ENCODE measurements around the gene MTFMT.
"Not testable (repeated sequence)": the region's sequence is repeated elsewhere in the genome, so short reads cannot be mapped to it uniquely, and the experiment has no call there.

MTFMT gene

DNA sequence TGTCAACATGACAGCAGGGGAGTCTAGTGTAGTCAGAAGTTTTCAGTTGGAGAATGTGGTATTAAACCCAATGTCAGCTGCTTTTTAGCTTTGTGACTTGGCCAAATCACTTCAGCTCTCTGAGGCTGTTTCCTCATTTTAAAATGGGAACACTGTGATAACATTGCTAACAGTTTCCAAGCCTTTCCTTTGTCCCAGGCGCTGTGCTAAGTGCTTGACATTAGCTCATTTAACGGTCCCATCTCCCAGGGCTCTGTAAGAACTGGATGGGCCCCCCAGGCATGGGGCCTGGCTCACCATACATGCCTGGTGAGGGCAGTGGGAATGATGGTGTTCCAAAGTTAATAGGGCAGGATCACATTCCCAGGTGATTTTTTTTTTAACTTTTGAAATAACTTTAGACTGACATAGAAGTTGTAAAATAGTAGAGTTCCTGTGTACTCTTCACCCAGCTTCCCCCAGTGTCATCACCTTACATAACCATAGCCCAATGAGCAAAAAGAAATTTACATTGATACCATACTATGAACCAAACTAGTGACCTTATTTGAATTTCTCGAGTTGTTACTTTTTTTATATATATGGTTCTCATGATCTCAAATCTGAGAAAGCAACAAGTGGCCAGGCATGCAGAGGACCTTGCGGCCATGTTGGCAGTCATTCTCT is 30.6 kb upstream of the MTFMT start:
- DNase-seq, result no peak

DNA sequence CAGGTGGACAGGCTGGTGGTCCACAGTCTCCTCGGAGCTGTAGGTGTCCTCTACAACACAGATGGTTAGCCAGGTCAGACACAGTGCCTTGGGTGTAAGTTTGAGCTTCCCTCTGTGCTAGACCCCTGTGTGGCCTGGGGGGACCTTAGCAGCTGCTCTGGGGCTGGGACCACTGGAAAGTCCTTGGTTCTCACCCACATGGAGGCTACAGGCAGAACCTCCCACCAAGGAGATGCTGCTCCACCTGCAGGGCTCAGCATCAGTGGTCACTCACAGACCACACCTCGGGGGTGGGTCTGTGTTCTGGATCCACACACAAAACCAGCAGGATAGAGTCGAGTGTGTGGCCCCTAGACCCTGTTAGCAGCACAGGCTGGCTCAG is 29.9 kb upstream of the MTFMT start:
- no peak for DNase-seq

DNA sequence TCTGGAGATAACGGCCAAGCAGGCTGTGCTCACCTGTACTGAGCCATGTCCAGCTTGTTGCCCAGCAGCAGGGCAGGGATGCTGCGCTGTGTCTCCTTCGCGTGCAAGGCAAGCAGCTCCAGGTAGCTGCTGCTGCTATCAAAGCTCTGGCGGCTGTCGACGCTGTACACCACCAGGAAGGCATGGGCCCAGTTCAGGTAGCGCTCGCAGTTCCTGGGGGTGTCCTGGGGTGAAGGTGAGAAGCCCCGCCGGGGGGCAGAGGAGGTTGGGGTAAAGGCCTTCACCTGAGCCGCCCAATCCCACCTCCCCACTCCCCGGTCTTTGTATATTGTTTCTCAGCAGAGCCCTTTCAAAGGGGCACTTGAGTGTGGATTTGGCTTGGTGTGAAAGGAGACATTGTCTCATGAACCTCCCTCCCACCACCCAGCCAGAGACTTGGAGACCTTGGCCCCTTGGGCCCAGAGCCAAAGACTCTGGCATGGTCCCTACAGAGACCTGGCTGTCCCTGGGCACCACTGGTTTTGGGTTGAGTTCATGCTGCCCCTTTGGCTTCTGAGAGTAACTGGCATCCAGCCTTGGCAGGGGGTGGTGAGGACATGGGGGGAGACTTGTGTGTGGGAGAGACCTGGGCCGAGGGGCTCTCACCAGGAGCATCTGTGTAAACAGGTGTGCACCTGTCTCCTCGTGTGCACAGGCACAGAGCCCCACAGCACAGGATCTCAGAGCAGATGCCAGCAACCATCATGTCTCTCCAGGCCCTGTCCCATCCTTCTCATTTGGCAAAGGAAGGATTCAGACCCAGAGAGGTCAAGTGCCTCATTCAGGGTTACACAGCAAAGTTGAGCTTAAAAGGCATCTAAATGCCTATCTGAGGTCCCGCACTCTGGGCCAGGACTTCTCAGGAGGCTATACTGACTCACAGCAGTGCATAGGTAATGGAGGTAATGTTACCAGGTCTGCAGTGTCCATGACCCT is 29.2 kb upstream of the MTFMT start:
- DNase-seq, result no peak

DNA sequence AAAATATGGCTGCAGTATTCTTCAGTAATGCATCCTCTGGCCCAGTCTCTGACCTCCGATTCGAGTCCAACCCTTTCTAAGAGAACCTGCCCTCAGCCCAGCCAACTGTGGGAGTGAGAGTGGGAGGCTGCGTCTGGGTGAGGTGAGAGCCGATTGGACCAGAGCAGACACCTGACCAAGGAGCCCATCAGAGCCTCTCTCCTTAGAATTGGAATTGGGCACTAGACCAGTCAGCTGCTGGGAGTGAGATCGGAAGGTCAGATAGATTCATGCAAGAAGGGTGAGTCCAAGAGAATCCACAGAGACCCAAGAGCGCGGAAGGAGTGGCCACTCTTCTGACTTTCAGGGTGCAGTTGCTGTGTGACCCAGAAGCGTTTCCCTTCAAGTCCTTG is 28.1 kb upstream of the MTFMT start:
- no peak for DNase-seq

DNA sequence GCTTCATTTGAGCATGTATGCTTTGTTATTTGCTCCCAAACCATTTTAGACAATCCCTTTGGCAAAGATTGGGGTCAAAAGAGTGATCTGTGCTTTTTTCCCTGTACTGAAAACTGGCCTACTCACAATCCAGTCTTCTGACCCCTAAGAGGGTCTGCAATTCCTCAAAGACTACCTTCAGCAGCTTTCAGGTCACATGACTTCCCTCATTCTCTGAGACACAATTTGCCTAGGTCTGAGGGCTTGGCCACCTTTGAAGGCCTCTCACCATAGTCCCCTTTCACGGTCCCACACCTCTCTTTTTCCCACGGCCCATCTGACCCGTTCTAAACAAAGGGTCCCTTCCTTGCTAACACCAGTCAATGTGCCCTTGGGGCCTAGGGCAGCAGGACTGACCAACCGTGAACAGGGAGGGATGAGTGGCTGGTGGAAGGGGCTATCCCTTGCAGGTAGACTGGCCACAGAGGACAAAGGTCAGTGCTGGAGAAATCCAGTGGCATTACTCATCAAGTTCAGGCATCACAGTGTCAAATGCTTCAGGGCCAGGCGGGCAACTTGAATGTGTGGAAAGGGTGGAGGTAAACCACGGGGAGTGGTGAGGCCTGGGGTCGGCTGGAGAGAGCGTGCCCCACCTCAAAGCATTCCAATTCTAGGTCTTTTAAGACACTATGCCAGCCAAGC is 27.6 kb upstream of the MTFMT start:
- DNase-seq, result no peak

DNA sequence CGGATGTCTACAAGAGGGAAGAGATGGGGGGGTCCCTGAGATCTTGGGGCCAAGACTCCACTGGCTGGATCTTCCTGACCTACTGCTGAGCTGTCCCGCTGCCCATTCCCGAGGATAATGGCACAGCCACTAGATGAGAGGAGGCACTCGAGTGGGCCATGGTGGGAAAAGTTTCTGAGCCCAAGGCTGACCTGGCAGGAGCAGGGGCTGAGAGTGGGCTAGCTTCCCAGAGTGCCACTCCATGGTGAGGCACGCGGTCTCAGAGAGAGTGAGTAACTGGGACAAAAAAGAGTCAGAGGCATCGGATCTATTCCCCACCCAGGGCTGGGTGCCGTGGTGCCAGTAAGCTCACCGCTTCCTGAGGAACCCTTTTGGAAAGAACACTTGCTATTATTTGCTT is 26.7 kb upstream of the MTFMT start:
- no peak for DNase-seq

DNA sequence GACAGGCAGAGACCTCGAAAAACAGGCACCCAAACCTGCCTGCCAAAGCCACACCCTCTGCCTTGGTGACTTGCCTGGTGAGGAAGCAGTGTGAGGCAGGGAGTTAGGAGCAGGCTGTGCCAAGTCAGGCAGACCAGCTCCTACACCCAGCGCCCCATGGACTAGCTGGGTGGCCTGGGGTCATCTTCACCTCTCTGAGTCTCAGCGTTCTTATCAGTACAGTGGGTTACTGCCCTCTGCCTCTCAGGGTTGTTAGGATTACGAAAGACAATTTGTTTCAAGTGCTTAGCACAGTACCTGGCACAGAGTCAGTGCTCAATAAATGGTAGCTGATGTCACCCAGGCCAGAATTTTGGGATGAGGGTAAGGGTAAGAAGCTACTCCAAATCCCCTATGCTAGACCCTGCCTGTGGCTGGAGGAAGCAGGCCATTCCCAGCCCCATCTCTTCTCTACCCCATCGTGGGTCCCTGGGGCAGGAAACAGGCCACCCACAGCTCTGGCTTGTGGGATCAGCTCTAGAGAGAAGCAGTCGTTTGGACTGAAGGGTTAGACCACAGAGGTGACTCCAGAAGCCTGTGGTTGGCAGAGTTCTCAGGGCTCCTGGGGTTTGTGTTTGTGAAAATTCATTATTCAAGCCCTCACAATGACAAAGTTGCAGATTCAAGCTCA is 25.9 kb upstream of the MTFMT start:
- peak; percentile 60 for DNase-seq

DNA sequence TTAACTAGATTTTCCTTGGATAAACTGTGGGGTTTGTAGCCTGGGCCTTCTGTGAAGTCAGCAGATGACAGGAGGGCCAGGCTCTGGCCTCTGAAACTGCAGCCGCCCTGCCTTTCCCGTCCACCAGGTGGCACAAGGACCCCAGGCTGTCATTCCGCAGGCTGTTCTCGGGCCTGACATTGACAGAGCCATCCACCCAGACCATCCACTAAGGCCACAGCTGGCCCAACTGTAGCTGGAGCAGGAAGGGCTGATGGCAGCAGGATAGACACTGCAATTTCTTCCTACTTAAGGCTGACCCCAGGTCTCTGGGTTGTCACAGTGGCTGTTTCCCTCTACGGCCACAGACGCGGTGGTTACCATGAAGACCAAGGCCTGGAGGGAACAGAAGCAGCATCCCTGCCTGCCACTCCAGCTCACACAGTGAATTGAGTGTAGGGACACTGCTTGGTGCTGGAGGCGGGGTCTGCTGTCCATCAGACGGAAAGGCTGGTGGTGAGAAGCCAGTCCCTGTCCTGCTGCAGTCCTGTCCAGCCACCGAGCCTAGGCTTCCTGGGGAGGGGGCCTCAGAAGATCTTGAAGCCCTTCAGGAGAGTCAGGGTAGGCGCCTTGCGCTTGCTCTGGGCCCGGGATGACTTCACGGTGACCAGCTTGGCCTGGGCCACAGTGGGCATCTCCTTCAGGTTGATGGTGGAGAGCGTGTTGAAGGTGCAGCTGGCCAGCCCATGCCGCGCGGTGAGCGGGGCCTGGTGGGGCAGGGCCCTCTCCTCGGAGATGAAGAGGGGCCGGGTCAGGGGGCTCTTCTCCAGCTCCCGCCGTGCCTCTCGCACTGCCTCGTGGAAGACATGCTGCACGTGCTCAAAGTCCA is 25.1 kb upstream of the MTFMT start:
- peak; percentile 85 for DNase-seq

DNA sequence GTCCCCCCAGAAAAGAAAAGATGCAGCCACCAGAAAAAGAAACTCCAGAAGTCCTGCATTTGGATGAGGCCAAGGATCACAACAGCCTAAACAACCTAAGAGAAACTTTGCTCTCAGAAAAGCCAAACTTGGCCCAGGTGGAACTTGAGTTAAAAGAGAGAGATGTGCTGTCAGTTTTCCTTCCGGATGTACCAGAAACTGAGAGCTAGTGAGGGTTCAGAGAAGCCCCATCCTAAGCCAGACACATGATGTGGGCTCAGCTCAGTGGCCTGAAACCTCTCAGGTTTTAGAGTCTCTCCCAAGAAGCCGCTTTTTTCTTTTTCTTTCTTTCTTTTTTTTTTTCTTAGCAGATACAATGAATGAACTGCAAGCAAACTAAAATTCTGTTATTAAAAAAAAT is 23.5 kb upstream of the MTFMT start:
- no peak for DNase-seq

DNA sequence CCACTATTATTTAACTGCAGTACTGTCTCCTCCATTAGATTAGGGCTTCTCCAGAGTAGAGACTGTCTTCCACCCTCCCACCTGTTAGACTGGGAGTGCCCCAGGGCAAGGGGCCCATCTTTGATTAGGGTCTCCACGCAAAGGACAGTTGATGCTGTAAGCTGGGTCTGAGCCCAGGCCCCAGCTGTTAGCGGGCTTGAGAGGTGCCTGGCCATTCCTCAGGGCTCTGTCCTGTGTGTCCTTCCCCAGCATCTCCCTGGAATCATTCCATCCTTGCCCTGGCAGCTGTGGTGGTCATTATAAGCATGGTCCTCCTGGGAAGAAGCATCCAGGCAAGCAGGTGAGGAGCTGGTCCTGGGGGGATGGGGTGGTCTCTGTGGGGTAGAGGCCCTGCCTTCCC is 21.8 kb upstream of the MTFMT start:
- DNase-seq, result no peak

DNA sequence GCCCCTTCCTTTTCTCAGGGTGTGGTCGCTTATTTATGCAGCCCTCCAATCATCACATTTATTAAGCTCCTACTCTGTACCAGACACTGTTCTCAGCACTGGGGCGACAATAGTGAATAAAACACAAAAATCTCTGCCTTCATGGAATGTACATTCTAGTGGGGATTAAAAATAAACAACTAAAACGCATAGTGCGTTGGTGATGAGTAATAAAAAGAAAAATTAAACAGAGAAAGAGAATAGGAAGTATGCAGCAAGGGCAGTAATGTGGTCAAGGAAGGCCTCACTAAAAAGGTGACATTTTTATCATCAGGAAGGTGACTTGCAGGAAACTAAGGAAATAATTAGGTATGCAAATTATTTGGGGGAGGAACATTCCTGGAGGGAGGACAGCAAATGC is 20.8 kb upstream of the MTFMT start:
- no peak for DNase-seq

DNA sequence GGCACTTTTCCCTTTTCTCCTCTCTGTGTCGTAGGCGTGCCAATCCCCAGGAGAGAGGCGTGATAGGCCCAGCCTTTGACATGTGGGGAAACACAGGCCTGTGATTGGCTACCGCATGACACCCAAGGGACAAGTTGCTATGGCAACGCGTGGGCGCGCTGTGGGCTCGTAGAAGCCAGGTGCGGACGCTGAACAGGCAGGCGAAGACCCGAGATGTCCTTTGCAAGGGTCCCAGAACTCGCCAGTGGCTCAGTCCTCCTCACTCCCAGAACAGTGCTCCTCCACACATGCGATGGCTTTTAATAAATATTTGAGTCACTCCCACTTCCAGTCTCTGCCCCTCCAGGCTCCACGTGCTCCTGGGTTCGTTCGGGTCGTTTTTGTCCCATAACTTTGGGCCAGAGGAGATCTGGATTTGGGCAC is 20.0 kb upstream of the MTFMT start:
- DNase-seq, result peak; percentile 94

DNA sequence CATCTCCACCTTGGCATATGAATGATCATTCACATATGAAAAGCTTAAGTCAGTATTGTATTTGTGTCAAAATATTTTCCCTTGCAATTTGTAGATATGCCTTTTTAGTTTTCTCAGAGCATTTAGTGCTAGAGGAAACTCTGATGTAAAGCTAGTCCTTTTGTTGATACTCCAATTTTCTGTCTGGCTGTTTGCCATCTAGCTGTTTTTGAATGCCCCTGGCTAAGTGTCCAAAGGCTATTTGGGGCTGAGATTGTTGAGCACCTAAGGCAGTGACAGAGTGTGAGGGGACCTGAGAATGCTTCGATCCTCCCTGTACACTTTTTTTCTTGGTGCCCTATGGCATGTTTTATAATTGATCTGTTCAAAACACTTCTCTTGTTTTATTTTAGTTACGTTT is 18.8 kb upstream of the MTFMT start:
- DNase-seq, result no peak

DNA sequence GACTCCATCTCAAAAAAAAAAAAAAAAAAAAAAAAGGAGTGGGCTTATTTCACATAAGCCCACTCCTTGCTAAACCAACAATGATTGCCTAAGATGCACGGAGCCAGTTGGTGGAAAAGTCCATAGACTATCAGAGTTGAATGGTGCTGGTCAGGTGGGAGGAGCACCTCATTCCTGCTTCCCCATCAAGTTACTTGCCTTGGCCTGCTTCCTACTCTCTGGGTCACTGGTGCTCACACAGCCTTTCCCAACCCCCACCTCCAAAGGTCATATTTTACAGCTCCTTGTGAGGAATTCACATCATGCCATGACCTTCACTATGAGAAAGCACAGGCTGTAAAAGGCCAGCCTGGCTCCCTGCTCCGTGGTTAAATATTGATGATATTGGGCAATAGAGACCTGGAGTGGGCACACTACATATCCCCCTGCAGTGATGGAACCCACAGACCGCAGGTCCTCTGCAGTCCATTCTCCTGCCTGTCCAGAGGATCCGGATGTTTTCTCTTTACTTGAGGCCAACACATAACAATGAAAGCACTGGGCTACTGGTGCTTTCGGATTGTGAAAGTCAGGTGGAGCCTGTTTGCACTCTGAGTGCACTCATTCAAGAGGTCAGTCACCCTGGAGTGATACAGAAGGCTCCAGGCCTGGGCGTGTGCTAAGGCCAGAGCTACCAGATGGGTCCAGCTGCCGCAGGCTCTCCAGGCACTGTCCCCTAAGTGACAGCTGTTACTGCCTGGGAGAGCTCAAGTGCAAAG is 15.5 kb upstream of the MTFMT start, which contains the start of gene SLC51B:
Gene SLC51B, plus strand, starts transcription at position 664 of the 758 bp plus-strand sequence. CDS start 4,618 bp downstream, outside the sequence.
- no peak for DNase-seq

DNA sequence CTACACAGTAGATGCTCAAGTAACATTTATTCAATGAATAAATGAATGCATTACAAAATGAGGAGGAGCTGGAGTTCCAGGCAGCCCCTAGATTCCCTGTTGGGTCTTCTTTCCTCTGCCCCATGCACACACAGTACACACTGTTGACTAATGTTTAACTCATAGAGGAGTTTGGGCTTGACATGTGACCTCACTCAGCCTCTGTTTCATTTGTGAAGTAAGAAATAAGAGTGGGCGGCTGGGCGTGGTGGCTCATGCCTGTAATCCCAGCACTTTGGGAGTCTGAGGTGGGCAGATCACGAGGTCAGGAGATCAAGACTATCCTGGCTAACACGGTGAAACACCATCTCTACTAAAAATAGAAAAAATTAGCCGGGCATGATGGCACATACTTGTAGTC is 14.8 kb upstream of the MTFMT start:
- not testable (repeated sequence) for DNase-seq

DNA sequence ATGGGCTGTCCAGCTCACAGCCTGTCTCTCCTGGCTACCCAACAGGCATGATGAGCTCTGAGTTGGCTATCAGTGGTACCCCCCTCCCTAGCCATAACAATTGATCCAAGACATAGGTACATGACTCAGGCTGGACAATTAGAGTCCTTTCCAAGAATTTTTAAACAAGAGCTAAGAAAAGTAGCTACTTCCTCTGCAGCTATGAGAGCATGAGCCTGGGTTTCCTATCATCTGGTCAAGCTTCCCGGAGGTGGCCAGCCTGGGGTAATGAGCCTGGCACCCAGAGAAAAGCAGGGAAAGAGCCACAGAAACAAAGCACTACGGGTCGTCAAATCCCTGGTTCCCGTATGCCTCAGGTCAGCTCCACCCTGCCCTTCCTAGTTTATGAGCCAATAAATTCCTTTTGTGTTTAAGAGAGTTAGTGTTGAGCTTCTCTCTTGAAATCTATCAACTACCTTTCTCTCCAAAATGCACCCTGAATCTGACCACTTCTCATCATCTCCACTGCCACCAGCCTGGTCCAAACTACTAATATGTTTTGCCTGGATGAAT is 13.4 kb upstream of the MTFMT start:
- DNase-seq, result no peak

DNA sequence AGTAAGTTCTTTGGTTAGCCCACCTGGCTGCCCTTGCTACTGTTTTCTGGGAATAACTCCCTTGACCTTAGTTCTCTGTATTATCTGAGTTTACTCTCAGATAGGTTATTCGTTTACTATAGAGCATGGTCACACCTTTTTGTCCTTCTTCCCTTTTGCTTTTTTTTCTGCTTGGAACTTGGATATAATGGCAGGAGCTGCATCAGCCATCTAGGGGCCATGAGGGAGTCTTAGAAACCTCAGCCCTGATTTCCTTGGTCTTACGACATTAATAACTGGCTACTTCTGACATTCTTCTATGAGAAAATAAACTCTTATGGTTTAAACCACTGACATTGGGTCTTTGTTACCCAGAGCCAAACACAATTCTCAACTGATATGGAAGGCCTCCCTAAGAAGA is 12.3 kb upstream of the MTFMT start:
- DNase-seq, result no peak

DNA sequence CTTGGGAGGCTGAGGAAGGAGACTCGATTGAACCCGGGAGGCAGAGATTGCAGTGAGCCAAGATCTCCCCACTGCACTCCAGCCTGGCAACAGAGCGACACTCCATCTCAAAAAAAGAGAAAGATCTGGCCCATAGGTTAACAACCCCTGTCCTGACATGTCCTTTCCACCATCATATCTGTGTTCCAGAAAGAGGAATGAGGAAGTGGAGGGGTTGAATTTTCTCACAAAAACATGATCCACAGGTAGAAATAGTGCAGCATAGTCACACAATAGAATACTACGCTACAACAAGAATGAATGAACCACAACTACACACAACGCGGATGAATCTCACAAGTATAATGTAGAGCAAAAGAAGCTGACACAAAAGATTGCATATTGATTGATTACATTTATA is 11.0 kb upstream of the MTFMT start:
- no peak for DNase-seq

DNA sequence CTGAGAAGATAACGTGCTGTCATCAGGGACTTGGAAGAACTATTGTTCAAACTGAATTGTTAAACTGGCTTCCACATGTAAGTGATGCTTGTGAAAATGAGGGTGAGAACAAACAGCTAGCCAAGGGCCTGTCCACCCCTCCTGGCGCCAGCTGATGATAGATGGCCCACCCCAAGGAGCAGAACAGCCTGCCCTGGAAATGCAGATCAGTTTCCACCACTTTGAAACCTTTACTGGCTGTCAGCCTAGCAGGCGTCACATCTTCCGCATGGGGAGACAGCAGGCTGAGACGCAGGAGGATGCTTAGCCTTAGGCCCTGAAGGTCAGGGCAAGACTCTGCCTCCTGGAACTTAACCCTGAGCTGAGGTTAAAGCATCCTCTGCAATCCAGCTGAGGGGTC is 9.4 kb upstream of the MTFMT start:
- DNase-seq, result no peak

DNA sequence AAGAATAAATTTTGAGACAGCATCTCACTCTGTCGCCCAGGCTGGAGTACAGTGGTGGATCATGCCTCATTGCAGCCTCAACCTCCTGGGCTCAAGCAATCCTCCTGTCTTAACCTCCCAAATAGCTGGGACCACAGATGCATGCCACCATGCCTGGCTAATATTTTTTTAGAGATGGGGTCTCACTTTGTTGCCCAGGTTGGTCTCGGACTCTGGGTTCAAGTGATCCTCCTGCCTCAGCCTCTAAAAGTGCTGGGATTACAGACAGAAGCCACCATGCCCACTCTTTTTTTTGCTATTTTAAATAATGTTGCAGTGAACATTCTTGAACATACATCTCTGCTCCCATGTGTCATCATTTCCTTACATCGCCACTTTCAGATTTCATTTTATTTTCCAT is 9.0 kb upstream of the MTFMT start:
- no peak for DNase-seq

DNA sequence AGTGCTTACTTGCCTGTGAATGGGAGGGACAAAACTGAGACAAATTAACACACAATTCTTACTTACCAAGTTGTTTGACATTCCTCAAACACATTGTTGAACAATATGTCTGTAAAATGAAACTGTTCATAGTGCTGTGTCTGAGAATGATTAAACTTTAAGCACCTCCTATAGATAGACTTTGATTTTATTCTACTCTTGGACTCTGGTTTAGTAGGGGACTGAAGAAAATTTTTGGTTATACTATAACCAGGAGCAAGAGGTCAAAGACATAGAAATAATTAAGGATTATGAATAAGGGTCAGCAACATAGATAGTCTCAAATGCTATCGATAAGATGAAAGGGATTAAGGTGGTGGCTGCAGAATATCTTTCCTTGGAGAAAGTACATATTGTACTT is 7.9 kb upstream of the MTFMT start:
- DNase-seq, result no peak
